Ishikawa (cell line): ENCODE data around the gene MAP7D1.

Source experiments
- TAF1 ChIP-seq: IDR thresholded peaks from 2 replicates; pipeline ENCODE4 v1.6.1; 2012; ENCODE audit warnings: low read depth, mild to moderate bottlenecking
- TCF12 ChIP-seq: IDR thresholded peaks from 2 replicates; pipeline ENCODE4 v1.6.1; 2012; ENCODE audit warnings: low read depth
- TF ChIP-seq, protein P1 (sequence below): IDR thresholded peaks from 2 replicates; pipeline ENCODE4 v1.6.1; 2012

DNA sequence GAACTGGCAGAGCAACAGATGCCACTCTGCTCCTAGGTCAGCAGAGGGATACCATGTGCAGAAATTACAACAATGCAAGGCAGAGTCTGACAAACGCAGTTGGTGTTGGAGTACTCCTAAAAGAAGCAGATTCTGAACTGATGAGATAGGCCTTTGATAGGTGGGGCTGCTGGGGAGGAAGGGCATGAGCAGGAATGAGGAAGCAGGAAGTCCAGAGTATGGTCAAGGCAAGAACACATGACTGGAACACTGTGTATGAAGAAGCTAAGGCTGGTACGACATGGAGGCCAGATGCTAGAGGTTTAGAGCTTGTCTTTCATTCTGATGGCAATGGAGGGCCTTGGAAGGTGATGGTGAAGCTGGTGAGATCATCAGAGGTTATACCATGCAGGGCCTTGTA lies 56.8 kb downstream of the MAP7D1 start:
- no peak for TF ChIP-seq TAF1
- TF ChIP-seq TCF12 = no peak
- TF ChIP-seq, protein P1, sequence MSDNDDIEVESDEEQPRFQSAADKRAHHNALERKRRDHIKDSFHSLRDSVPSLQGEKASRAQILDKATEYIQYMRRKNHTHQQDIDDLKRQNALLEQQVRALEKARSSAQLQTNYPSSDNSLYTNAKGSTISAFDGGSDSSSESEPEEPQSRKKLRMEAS = no peak
